ENCODE data around the gene SGPP1. TPM values are rescaled to one million over a fixed set of nuclear protein-coding genes. Genes with fewer than 3 reads are reported as not detected.

Gene SGPP1, protein sequence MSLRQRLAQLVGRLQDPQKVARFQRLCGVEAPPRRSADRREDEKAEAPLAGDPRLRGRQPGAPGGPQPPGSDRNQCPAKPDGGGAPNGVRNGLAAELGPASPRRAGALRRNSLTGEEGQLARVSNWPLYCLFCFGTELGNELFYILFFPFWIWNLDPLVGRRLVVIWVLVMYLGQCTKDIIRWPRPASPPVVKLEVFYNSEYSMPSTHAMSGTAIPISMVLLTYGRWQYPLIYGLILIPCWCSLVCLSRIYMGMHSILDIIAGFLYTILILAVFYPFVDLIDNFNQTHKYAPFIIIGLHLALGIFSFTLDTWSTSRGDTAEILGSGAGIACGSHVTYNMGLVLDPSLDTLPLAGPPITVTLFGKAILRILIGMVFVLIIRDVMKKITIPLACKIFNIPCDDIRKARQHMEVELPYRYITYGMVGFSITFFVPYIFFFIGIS
- 21.1 TPM for total RNA-seq

GRCh38 chr14:63727736-63728728, at the start of gene SGPP1:
SGPP1 (minus strand) TSS chr14:63728065; CDS start chr14:63727944, 121 bp downstream.
- Histone ChIP-seq H3K27ac (peak within 1 kb of the TSS; percentile 89), H3K27me3 (no peaks in the 10 kb centered on the region), H3K4me3 (peak within 1 kb of the TSS; percentile 93 to 97), H3K36me3 (no peaks in the 10 kb centered on the region), H3K9me3 (no peaks in the 10 kb centered on the region), H3K4me1 (peaks cover 37% of the 10 kb centered on the region)
- DNase-seq (ENCODE audit: extremely low spot score in 2 of 2) = peak in 1 of 2 donors; percentile 95
- intact Hi-C loops (cut with DNase I) = no loop called here
- TF ChIP-seq, protein P1, sequence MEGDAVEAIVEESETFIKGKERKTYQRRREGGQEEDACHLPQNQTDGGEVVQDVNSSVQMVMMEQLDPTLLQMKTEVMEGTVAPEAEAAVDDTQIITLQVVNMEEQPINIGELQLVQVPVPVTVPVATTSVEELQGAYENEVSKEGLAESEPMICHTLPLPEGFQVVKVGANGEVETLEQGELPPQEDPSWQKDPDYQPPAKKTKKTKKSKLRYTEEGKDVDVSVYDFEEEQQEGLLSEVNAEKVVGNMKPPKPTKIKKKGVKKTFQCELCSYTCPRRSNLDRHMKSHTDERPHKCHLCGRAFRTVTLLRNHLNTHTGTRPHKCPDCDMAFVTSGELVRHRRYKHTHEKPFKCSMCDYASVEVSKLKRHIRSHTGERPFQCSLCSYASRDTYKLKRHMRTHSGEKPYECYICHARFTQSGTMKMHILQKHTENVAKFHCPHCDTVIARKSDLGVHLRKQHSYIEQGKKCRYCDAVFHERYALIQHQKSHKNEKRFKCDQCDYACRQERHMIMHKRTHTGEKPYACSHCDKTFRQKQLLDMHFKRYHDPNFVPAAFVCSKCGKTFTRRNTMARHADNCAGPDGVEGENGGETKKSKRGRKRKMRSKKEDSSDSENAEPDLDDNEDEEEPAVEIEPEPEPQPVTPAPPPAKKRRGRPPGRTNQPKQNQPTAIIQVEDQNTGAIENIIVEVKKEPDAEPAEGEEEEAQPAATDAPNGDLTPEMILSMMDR (IDR thresholded peaks at IDR 0.05) = peak in 1 of 3 experiments; percentile 24
- TF ChIP-seq POLR2A (IDR thresholded peaks at IDR 0.05) = peak in 1 of 2 donors; percentile 66
- peak in 1 of 2 donors; percentile 62 for TF ChIP-seq POLR2AphosphoS5 (IDR thresholded peaks at IDR 0.05; ENCODE audit: insufficient read depth in 1 of 2, low read depth in 1 of 2)

DNA sequence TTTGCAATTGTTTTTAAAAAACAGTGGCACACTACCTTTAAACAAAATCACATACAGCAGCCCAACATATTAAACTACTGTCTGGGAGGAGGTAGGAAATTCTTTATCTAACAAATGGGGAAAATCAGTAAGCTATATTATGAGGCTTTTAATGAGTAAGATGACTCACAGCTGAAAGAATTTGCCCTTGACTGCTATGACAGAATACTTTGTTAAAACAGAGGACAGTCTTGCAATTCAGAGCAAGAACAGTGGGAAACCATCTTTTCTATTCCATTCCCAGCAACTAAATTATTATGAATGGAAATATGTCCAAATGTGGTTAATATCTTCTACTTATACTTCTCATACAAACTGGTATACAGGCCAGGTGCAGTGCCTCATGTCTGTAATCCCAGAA, 49.2 kb upstream of the SGPP1 start:
- no peaks in the 10 kb centered on the region for H3K27me3 ChIP-seq
- TF ChIP-seq POLR2AphosphoS5 (IDR thresholded peaks at IDR 0.05; ENCODE audit: insufficient read depth in 1 of 2, low read depth in 1 of 2) (no peak), POLR2A (IDR thresholded peaks at IDR 0.05) (no peak)
- TF ChIP-seq, protein P1 (IDR thresholded peaks at IDR 0.05) = no peak
- DNase-seq (ENCODE audit: extremely low spot score in 2 of 2) = no peak
- H3K36me3 ChIP-seq = no peaks in the 10 kb centered on the region
- intact Hi-C loops (cut with DNase I) = no loop called here
- H3K4me1 ChIP-seq = no peaks in the 10 kb centered on the region
- no peak overlapping the region for H3K4me3 ChIP-seq
- no peaks in the 10 kb centered on the region for H3K9me3 ChIP-seq
- H3K27ac ChIP-seq = no peak overlapping the region

- no peak for DNase-seq (ENCODE audit: extremely low spot score in 2 of 2)
- TF ChIP-seq, protein P1 (IDR thresholded peaks at IDR 0.05) = no peak
- TF ChIP-seq POLR2AphosphoS5 (IDR thresholded peaks at IDR 0.05; ENCODE audit: insufficient read depth in 1 of 2, low read depth in 1 of 2) = peak in 1 of 2 donors; percentile 61
- H3K4me3 ChIP-seq = no peak overlapping the region
- intact Hi-C loops (cut with DNase I) = no loop called here
- no peaks in the 10 kb centered on the region for H3K4me1 ChIP-seq
- H3K27ac ChIP-seq = no peak overlapping the region
- no peaks in the 10 kb centered on the region for H3K27me3 ChIP-seq
- no peaks in the 10 kb centered on the region for H3K9me3 ChIP-seq
- H3K36me3 ChIP-seq = no peaks in the 10 kb centered on the region
Measured at GRCh38 chr14:63773504-63773903, 45.6 kb upstream of the SGPP1 start.

DNA sequence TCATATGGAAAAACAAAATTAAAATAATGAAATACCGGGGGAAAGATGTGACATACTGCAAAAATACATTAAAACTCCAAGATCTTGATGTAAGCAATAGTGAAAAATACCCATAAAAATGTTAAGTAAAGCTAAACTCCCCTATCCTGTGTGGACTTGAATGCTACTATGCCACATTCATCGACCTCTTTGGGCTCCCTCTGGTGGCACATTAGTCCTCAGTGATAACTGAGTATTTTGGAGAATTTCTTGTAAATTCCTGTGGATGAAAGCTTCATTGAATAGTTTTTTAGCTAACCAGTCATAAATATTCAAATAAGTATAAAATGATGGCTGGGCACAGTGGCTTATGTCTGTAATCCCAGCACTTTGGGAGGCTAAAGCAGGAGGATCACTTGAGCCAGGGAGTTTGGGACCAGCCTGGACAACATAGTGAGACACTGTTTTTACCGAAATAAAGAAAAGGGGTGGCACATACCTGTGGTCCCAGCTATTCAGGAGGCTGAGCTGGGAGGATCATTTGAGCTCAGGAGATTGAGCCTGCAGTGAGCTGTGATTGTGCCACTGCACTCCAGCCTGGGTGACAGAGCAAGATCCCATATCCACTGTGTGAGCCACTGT, 42.4 kb upstream of the SGPP1 start:
- no peaks in the 10 kb centered on the region for H3K27me3 ChIP-seq
- H3K9me3 ChIP-seq = no peaks in the 10 kb centered on the region
- TF ChIP-seq POLR2A (IDR thresholded peaks at IDR 0.05) (no peak), POLR2AphosphoS5 (IDR thresholded peaks at IDR 0.05; ENCODE audit: insufficient read depth in 1 of 2, low read depth in 1 of 2) (no peak)
- TF ChIP-seq, protein P1 (IDR thresholded peaks at IDR 0.05) = peak; percentile 21 to 44 (median 31)
- intact Hi-C loops (cut with DNase I) = no loop called here
- H3K4me3 ChIP-seq = no peak overlapping the region
- H3K36me3 ChIP-seq = no peaks in the 10 kb centered on the region
- no peaks in the 10 kb centered on the region for H3K4me1 ChIP-seq
- H3K27ac ChIP-seq = no peak overlapping the region
- no peak for DNase-seq (ENCODE audit: extremely low spot score in 2 of 2)
